ENCODE results near the gene TMEM18.

TMEM18 gene

DNA sequence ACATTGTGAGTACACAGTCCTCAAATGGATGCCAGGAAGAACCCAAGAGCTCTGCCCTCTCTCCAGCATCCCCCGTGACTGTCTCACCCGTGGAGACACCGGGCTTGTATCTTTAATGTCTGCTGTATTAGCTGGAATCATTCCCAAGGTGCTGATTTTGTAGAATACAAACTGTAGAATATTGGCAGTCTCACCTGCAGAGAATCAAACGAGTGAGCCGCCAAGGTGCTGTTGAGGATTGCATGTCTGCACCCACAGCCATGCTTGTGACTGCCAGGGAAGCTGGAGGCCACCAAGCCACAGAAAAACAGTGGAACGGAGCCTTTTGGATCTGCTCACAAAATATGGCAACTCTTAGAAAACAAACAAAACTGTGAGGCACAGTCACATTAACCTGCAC is 37.5 kb downstream of the TMEM18 start:
- POLR2A ChIA-PET (ENCODE audit: low non-redundant PET) = no interaction called here

DNA sequence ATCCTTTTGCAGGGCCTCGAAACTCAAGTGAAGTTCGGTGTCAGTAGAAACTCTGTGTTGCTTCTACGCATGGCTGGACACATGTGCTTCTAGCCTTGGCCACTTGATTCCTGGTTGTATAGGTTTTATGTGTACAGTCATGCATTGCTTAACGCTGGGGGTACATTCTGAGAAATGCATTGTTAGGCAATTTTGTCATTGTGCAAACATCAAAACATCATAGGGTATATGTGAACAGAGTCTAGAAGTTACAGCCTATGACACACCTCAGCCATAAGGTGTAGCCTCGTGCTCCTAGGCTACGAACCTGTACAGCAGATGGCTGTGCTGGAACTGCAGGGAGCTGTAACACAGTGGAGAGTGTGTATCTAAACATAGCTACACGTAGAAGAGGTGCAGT is 39.4 kb downstream of the TMEM18 start:
- TF ChIP-seq, protein P1, sequence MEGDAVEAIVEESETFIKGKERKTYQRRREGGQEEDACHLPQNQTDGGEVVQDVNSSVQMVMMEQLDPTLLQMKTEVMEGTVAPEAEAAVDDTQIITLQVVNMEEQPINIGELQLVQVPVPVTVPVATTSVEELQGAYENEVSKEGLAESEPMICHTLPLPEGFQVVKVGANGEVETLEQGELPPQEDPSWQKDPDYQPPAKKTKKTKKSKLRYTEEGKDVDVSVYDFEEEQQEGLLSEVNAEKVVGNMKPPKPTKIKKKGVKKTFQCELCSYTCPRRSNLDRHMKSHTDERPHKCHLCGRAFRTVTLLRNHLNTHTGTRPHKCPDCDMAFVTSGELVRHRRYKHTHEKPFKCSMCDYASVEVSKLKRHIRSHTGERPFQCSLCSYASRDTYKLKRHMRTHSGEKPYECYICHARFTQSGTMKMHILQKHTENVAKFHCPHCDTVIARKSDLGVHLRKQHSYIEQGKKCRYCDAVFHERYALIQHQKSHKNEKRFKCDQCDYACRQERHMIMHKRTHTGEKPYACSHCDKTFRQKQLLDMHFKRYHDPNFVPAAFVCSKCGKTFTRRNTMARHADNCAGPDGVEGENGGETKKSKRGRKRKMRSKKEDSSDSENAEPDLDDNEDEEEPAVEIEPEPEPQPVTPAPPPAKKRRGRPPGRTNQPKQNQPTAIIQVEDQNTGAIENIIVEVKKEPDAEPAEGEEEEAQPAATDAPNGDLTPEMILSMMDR (conservative IDR thresholded peaks at IDR 0.05; ENCODE audit: low read depth) = no peak
- CTCF ChIA-PET = interaction anchor here (0.6 to 1.0 kb wide), 3 partner anchors 154 to 391 kb away, joined by 4 read pairs; no protein-coding TSS in a partner anchor
- POLR2A ChIA-PET (ENCODE audit: low non-redundant PET) = no interaction called here

More for the DNA sequence above, 37.5 kb downstream of the TMEM18 start:
- H3K27ac ChIP-seq = no peak overlapping the region
- TF ChIP-seq, protein P1 (conservative IDR thresholded peaks at IDR 0.05; ENCODE audit: low read depth) = no peak
- CTCF ChIA-PET = no interaction called here
- no peak for DNase-seq (ENCODE audit: low spot score)

DNA sequence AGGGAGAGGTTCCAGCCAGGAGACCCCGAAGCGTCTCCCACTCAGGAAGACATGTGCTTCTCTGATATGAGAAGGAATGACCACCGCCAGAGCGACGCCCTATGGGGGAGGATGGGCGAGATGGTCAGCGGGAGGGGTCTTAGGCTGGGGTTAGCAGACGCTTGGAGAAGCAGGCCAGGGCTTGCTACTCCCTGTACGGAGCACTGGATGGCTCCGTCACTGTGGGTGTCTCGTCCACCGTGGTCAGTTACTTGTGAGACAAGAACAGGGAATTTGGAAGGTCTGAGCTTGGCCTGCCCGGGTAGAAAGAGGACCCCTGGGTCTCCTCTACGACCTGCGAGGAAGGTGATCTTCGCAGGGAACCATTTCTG is 39.8 kb downstream of the TMEM18 start:
- CTCF ChIA-PET = interaction anchor here (0.7 to 1.1 kb wide), 4 partner anchors 18 to 391 kb away, joined by 3 to 4 read pairs (median 4); no protein-coding TSS in a partner anchor
- POLR2A ChIA-PET (ENCODE audit: low non-redundant PET) = no interaction called here
- TF ChIP-seq, protein P1 (conservative IDR thresholded peaks at IDR 0.05; ENCODE audit: low read depth) = no peak
- no peak overlapping the region for H3K27ac ChIP-seq
- DNase-seq (ENCODE audit: low spot score) = no peak

More for the DNA sequence above, 39.4 kb downstream of the TMEM18 start:
- no peak for DNase-seq (ENCODE audit: low spot score)
- no peak overlapping the region for H3K27ac ChIP-seq

DNA sequence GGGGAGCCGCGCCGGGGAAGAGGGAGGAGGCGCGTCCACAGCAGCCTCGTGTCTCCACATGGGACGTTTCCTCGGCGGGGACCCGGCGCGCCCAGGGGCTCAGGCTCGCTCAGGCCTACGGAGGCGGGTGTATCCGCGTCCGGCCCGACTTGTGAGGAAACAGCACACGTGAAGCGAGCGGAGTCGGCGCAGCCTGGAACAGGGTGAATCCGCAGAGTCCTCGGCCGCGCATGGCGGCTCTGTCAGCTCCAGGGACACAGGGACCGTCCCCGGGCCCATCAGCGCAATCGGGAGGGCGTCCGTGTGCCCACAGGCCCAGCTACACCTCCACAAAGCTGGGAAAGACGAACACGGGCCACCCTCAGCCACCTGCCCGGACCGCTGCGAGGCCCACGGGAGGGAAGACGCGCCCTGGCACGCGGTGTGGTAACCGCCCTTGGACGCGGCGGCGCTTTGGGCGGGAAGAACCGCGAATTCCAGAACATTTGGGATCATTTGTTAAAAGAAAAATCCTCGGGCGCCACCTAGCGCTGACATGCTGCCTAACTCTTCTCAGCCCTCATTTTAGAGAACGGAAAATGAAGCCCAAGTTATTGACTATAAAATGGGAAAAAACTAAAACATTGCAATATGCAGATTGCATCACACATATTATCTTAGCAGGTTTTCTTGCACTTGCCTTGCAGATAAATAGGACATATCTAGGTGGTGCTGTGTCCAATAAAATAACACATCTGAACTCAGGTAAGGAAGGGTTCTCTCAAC is 40.4 kb downstream of the TMEM18 start:
- TF ChIP-seq, protein P1 (conservative IDR thresholded peaks at IDR 0.05; ENCODE audit: low read depth) = peak; percentile 82
- peak; percentile 67 for DNase-seq (ENCODE audit: low spot score)
- H3K27ac ChIP-seq = no peak overlapping the region
- CTCF ChIA-PET = interaction anchor here (0.6 to 1.1 kb wide), 4 partner anchors 17 to 269 kb away, joined by 3 to 4 read pairs (median 4); no protein-coding TSS in a partner anchor
- POLR2A ChIA-PET (ENCODE audit: low non-redundant PET) = no interaction called here

DNA sequence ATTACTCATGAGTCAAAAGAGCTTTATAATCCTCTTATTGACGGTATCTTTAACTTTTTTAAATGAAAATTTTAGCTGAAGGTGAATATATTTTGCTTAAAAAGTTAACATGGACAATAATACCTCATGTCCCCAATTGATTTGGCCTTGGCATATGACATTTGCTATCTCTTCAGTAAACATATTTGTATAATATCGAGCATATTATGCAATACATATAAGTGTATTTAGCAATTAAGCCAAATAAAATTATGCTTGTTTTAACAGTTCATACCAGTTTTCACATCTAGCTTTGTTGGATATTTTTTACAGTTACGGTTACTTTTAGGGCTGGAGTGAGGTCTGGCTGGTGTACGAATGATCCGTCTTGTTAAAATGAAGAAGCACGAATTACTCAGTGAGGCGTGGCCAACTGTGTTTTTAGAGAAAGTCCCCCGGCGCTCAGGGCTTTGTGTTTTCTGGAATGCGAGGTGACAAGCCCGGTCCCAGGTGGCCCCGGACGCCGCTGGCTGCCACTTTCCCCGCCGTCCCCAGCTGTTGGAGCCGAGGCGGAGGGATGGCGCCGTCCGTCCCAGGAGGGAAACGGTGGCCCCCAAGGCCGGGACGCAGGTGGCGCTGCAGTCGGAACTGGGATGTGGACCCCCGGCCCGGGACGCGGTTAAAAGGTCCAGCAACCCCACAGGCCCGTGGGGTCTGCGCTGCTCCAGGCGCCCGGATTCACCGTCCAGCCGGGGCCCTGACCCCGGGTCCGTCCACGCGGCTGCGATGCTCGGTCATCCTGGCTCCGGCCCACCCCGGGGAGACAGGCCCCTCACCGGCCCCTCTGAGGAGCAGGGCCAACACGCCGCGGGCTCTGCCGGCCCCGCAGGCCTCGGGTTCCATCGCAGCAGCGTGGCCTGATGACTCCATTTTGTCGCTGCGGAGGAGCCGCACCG is 41.3 kb downstream of the TMEM18 start:
- TF ChIP-seq, protein P1 (conservative IDR thresholded peaks at IDR 0.05; ENCODE audit: low read depth) = no peak
- no peak overlapping the region for H3K27ac ChIP-seq
- ChIA-PET CTCF (interaction anchor here (0.5 to 1.7 kb wide), 7 partner anchors 16 to 346 kb away, joined by 3 to 7 read pairs (median 4); no protein-coding TSS in a partner anchor), POLR2A (ENCODE audit: low non-redundant PET) (interaction anchor here (0.6 kb wide), 1 partner anchor 370 kb away, joined by 3 read pairs; no protein-coding TSS in a partner anchor)
- no peak for DNase-seq (ENCODE audit: low spot score)
